Upper lobe of right lung (tissue), 1 donor: ENCODE results near the gene NFIX. TPM values are rescaled to one million over a fixed set of nuclear protein-coding genes. Genes with fewer than 3 reads are reported as not detected.

Experiments used
- ATAC-seq: fragments of 200-7000 bp; cut with Tn5 transposase; one replicate; pipeline ENCODE4 v1.9.1; 2020; ENCODE audit warnings: mild to moderate bottlenecking, moderate library complexity
- DNase-seq: peaks from one replicate; pipeline ENCODE4 v3.0.0-alpha.2; 2020
- H3K27ac ChIP-seq: fragments of 200-600 bp; one replicate; pipeline ENCODE4 v1.8.0; 2022
- H3K27me3 ChIP-seq: fragments of 200-600 bp; one replicate; pipeline ENCODE4 v1.8.0; 2022; ENCODE audit warnings: mild to moderate bottlenecking
- H3K36me3 ChIP-seq: fragments of 200-600 bp; one replicate; pipeline ENCODE4 v1.8.0; 2022
- H3K4me1 ChIP-seq: fragments of 200-600 bp; one replicate; pipeline ENCODE4 v1.8.0; 2022
- H3K4me3 ChIP-seq: fragments of 200-600 bp; one replicate; pipeline ENCODE4 v1.8.0; 2022; ENCODE audit warnings: mild to moderate bottlenecking
- H3K9me3 ChIP-seq: fragments of 200-600 bp; one replicate; pipeline ENCODE4 v1.8.0; 2022
- CTCF ChIP-seq: fragments of 200-600 bp; IDR thresholded peaks from one replicate; pipeline ENCODE4 v1.8.0; 2022; ENCODE audit warnings: antibody characterized with exemption
- intact Hi-C: fragments of 100-400 bp; cut with DNase I; formaldehyde crosslinking; loops from one replicate; pipeline ENCODE4 v1.11.0; 2022
- total RNA-seq: library from RNA; stranded (reverse); fragmentation: NEBNext Ultra II Directional; extraction: Animal tissue kit (Norgen Biotek cat#: 25700); gene quantifications from one replicate; pipeline ENCODE4 v1.2.1, GENCODE V29; 2021
- donor health status: DM: no; HTN: yes; CAD: no; lungs with severe emphysema.

NFIX gene
- total RNA-seq, 1 donor from 2014 or later: 168 TPM

GRCh38 chr19:13115936-13116281, 120.6 kb downstream of the NFIX start:
- intact Hi-C loops: no loop called here
- Histone ChIP-seq H3K36me3 (peaks cover 28% of the 10 kb centered on the region), H3K4me1 (peaks cover 35% of the 10 kb centered on the region), H3K9me3 (no peaks in the 10 kb centered on the region), H3K27me3 (no peaks in the 10 kb centered on the region), H3K4me3 (peak overlapping the region; percentile 92), H3K27ac (peak overlapping the region; percentile 68)
- no peak for TF ChIP-seq CTCF
- ATAC-seq: no peak
- no peak for DNase-seq

GRCh38 chr19:13116282-13117175, 121.3 kb downstream of the NFIX start, which contains the start of gene TRMT1:
TSS of gene TRMT1 (minus strand) at chr19:13116740. CDS start at chr19:13116399, 341 bp downstream.
- intact Hi-C loops: no loop called here
- Histone ChIP-seq H3K4me1 (peaks cover 35% of the 10 kb centered on the region), H3K4me3 (peak within 1 kb of the TSS; percentile 92), H3K9me3 (no peaks in the 10 kb centered on the region), H3K36me3 (peaks cover 28% of the 10 kb centered on the region), H3K27ac (peak within 1 kb of the TSS; percentile 68), H3K27me3 (no peaks in the 10 kb centered on the region)
- no peak for TF ChIP-seq CTCF
- peak; percentile 95 for DNase-seq
- ATAC-seq: peak; percentile 84

GRCh38 chr19:13117176-13117771, 122.0 kb downstream of the NFIX start:
- intact Hi-C loops: no loop called here
- H3K36me3 ChIP-seq: peaks cover 28% of the 10 kb centered on the region

GRCh38 chr19:13117772-13118423, 122.6 kb downstream of the NFIX start, which contains the start of gene NACC1:
TSS of gene NACC1 (plus strand) at chr19:13118264. CDS start at chr19:13135208, 16,944 bp downstream.
- Histone ChIP-seq H3K27ac (peak within 1 kb of the TSS; percentile 68), H3K4me1 (peaks cover 35% of the 10 kb centered on the region), H3K4me3 (peak within 1 kb of the TSS; percentile 92), H3K27me3 (no peaks in the 10 kb centered on the region), H3K9me3 (no peaks in the 10 kb centered on the region), H3K36me3 (peaks cover 23% of the 10 kb centered on the region)
- no peak for TF ChIP-seq CTCF
- ATAC-seq: peak; percentile 93
- intact Hi-C loops: no loop called here
- DNase-seq: peak; percentile 95

More at GRCh38 chr19:13117176-13117771, 122.0 kb downstream of the NFIX start:
- H3K27ac ChIP-seq: peak overlapping the region; percentile 68
- no peak for TF ChIP-seq CTCF
- DNase-seq: no peak
- H3K4me3 ChIP-seq: peak overlapping the region; percentile 92
- H3K27me3 ChIP-seq: no peaks in the 10 kb centered on the region
- no peak for ATAC-seq
- H3K4me1 ChIP-seq: peaks cover 35% of the 10 kb centered on the region
- H3K9me3 ChIP-seq: no peaks in the 10 kb centered on the region

- peaks cover 15% of the 10 kb centered on the region for H3K36me3 ChIP-seq
- ATAC-seq (peak; percentile 54), DNase-seq (peak; percentile 91)
- TF ChIP-seq CTCF: no peak
- no peaks in the 10 kb centered on the region for H3K27me3 ChIP-seq
- peak overlapping the region; percentile 60 for H3K27ac ChIP-seq
- H3K4me1 ChIP-seq: peaks cover 35% of the 10 kb centered on the region
- peak overlapping the region; percentile 88 for H3K4me3 ChIP-seq
- intact Hi-C loops: no loop called here
- no peaks in the 10 kb centered on the region for H3K9me3 ChIP-seq
Observed at GRCh38 chr19:13118424-13119193, 123.3 kb downstream of the NFIX start.
